Naive B cell (primary cell): ENCODE data around the gene ADAMTSL5. TPM values are rescaled to one million over a fixed set of nuclear protein-coding genes. Genes with fewer than 3 reads are reported as not detected.

Source experiments
- polyA plus RNA-seq, 6 donors: library from polyadenylated mRNA; unstranded; fragments of 300-500 nt; fragmentation: Illumina TruSeq; gene quantifications; one replicate each; pipeline ENCODE4 v1.2.3, GENCODE V29; 2021; ENCODE audit warnings: low read depth in 6 of 6

ADAMTSL5 gene
- polyA plus RNA-seq, 6 donors from 2014 or later: not detected

Other genes with a start within 250 kb of the ADAMTSL5 start
- gene CIRBP, start 243.7 kb downstream of the ADAMTSL5 start, polyA plus RNA-seq: 100 to 1,000 TPM; 253 to 449 (median 334) TPM
- 10 to 100 TPM; 48.9 to 80.0 (median 64.7) TPM for gene FAM174C, start 237.5 kb downstream of the ADAMTSL5 start, polyA plus RNA-seq
- gene EFNA2, start 227.1 kb downstream of the ADAMTSL5 start, polyA plus RNA-seq: not detected
- 100 to 1,000 TPM; 201 to 230 (median 209) TPM for gene NDUFS7, start 129.1 kb downstream of the ADAMTSL5 start, polyA plus RNA-seq
- gene GAMT, start 111.5 kb downstream of the ADAMTSL5 start, polyA plus RNA-seq: 10 to 100 TPM; 14.4 to 24.6 (median 15.7) TPM
- gene DAZAP1, start 105.4 kb downstream of the ADAMTSL5 start, polyA plus RNA-seq: 1 to 10 TPM; 3.6 to 7.5 (median 6.2) TPM
- gene RPS15, start 74.6 kb downstream of the ADAMTSL5 start, polyA plus RNA-seq: 1,000 to 10,000 TPM; 2,496 to 3,315 (median 3,022) TPM
- gene APC2, start 62.9 kb downstream of the ADAMTSL5 start, polyA plus RNA-seq: under 1 TPM in 1 of 6 donors, not detected in 5; 0.03 TPM
- 10 to 100 TPM; 39.0 to 78.2 (median 46.9) TPM for gene C19orf25, start 33.8 kb downstream of the ADAMTSL5 start, polyA plus RNA-seq
- gene PCSK4, start 22.7 kb downstream of the ADAMTSL5 start, polyA plus RNA-seq: under 1 TPM in 1 of 6 donors, not detected in 5; 0.09 TPM
- 1 to 10 TPM in 2 of 6 donors, under 1 TPM in 4; 0.72 to 1.4 (median 0.90) TPM for gene REEP6, start 21.8 kb downstream of the ADAMTSL5 start, polyA plus RNA-seq
- gene PLK5, start 11.1 kb upstream of the ADAMTSL5 start, polyA plus RNA-seq: not detected
- not detected for gene MEX3D, start 55.3 kb upstream of the ADAMTSL5 start, polyA plus RNA-seq
- gene MBD3, start 79.8 kb upstream of the ADAMTSL5 start, polyA plus RNA-seq: 10 to 100 TPM in 4 of 6 donors, 1 to 10 TPM in 2; 7.7 to 24.4 (median 12.9) TPM
- gene UQCR11, start 92.4 kb upstream of the ADAMTSL5 start, polyA plus RNA-seq: 100 to 1,000 TPM; 358 to 546 (median 438) TPM
- 10 to 100 TPM; 17.5 to 45.6 (median 24.8) TPM for gene TCF3, start 139.6 kb upstream of the ADAMTSL5 start, polyA plus RNA-seq
- not detected for gene ONECUT3, start 240.5 kb upstream of the ADAMTSL5 start, polyA plus RNA-seq